ENCODE results near the gene WWOX. TPM values are rescaled to one million over a fixed set of nuclear protein-coding genes. Genes with fewer than 3 reads are reported as not detected.

Gene WWOX
- total and polyA plus RNA-seq, 2 of the 8 experiments (the other 6 are each of a cell fraction or from before 2014, with no cell fraction given): 5.4 to 16.7 TPM

- H3K23ac ChIP-seq (ENCODE audit: insufficient read length): no peak overlapping the region
- H4K8ac ChIP-seq (ENCODE audit: extremely low read depth, insufficient read depth, low read length): no peak overlapping the region
- no peaks in the 10 kb centered on the region for H3K36me3 ChIP-seq (ENCODE audit: control insufficient read depth in 2 of 4, insufficient read depth in 4 of 4, low read length in 3 of 4)
- H3K18ac ChIP-seq (ENCODE audit: extremely low read depth, low read length): no peak overlapping the region
- H3K23me2 ChIP-seq (ENCODE audit: low read depth, low read length): no peaks in the 10 kb centered on the region
- H2BK5ac ChIP-seq (ENCODE audit: low read depth, low read length): no peak overlapping the region
- ChIA-PET CTCF (ENCODE audit: partially characterized antibody) (interaction anchor here (0.6 to 2.2 kb wide), 10 partner anchors 12 to 760 kb away, joined by 3 to 8 read pairs (median 4); no protein-coding TSS in a partner anchor), POLR2A (ENCODE audit: partially characterized antibody) (no interaction called here)
- 44% methylated on average over 10 of the region's 10 CpGs; no CpG with 5 or more reads in 1 of the 2 experiments for WGBS, 2 experiments (ENCODE audit: extremely low coverage in 1 of 2, insufficient coverage in 1 of 2, insufficient read length in 1 of 2, insufficient replicate concordance in 2 of 2, low coverage in 1 of 2, low lambda C conversion rate in 2 of 2, missing lambda C conversion rate in 1 of 2)
- H3K14ac ChIP-seq (ENCODE audit: insufficient read length): no peak overlapping the region
- H3K9ac ChIP-seq (replicated peaks in 1 of 4; ENCODE audit: extremely low read depth in 1 of 4, low read depth in 3 of 4, low read length in 3 of 4): no peak overlapping the region
- no peak overlapping the region for H3K4ac ChIP-seq (replicated peaks; ENCODE audit: insufficient read length, low read depth, low read length)
- no peak overlapping the region for H4K91ac ChIP-seq (replicated peaks; ENCODE audit: insufficient read length, low read length)
- peak overlapping the region; percentile 11 to 37; a peak in 2 of 4 replicates for H3K4me2 ChIP-seq (ENCODE audit: insufficient read depth in 1 of 2, low read depth in 2 of 2, low read length in 2 of 2)
- FAIRE-seq (peak; percentile 78), DNase-seq (ENCODE audit: low read depth in 1 of 2, low spot score in 2 of 2) (no peak)
- H2AK5ac ChIP-seq (ENCODE audit: low read depth, low read length): no peak overlapping the region
- no peak overlapping the region for H2BK15ac ChIP-seq (ENCODE audit: low read length)
- no peaks in the 10 kb centered on the region for H4K20me1 ChIP-seq (replicated peaks in 1 of 2; ENCODE audit: control insufficient read depth in 1 of 2, insufficient read depth in 2 of 2, low read length in 2 of 2)
- no peak overlapping the region for H2BK12ac ChIP-seq (ENCODE audit: low read depth, low read length)
- no peak overlapping the region for H2BK20ac ChIP-seq (ENCODE audit: low read length)
- no peaks in the 10 kb centered on the region for H3K79me1 ChIP-seq (ENCODE audit: low read depth, low read length)
- peaks cover 0 to 4% (median 0%) of the 10 kb centered on the region in 4 experiments; a peak in 2 of 7 replicates for H3K4me1 ChIP-seq (replicated peaks in 1 of 4; ENCODE audit: control insufficient read depth in 3 of 4, insufficient read depth in 4 of 4, low read length in 3 of 4)
- H3K56ac ChIP-seq (replicated peaks; ENCODE audit: insufficient read length, low read depth, low read length): no peak overlapping the region
- H3K79me2 ChIP-seq (ENCODE audit: control insufficient read depth in 1 of 2, insufficient read depth in 2 of 2, low read length in 2 of 2): no peaks in the 10 kb centered on the region
- H2AFZ ChIP-seq (ENCODE audit: low read length): no peak overlapping the region
- H3K27ac ChIP-seq (ENCODE audit: low read depth, low read length): no peak overlapping the region
- 0 out of 4 replicates have a peak, but pooled peaks cover 0 to 2% of the 10 kb centered on the region in 2 experiments for H3K9me3 ChIP-seq (ENCODE audit: insufficient read depth in 2 of 2, low read depth in 1 of 2, low read length in 1 of 2)
- no peaks in the 10 kb centered on the region for H3K27me3 ChIP-seq (replicated peaks in 1 of 4; ENCODE audit: control insufficient read depth in 3 of 4, extremely low read depth in 1 of 4, insufficient read depth in 3 of 4, low read length in 3 of 4)
- H4K5ac ChIP-seq (ENCODE audit: insufficient read length, low read depth, low read length): no peak overlapping the region
- H2BK120ac ChIP-seq (replicated peaks; ENCODE audit: low read depth, low read length): no peak overlapping the region
- H3K4me3 ChIP-seq (ENCODE audit: extremely low read depth in 1 of 4, insufficient read depth in 2 of 4, low read depth in 3 of 4, low read length in 4 of 4): 0 out of 8 replicates have a peak overlapping the region, but pooled peaks of 1 of the 4 experiments have one; percentile 27
- TF ChIP-seq SIN3A (conservative IDR thresholded peaks at IDR 0.05 in 1 of 2, IDR thresholded peaks at IDR 0.05 in 1 of 2; ENCODE audit: low read depth in 1 of 2, low read length in 2 of 2) (no peak), BACH1 (IDR thresholded peaks at IDR 0.05; ENCODE audit: low read length) (no peak), SP1 (IDR thresholded peaks at IDR 0.05; ENCODE audit: low read depth, low read length) (0 out of 2 replicates have a peak, but pooled peaks have one; percentile 21), NANOG (IDR thresholded peaks at IDR 0.05; ENCODE audit: insufficient read depth, low read depth, low read length, poor library complexity, severe bottlenecking) (no peak), GABPA (IDR thresholded peaks at IDR 0.05; ENCODE audit: borderline replicate concordance, insufficient read depth, low read length) (no peak), SAP30 (IDR thresholded peaks at IDR 0.05; ENCODE audit: insufficient read depth, insufficient replicate concordance, low read length) (no peak), TAF7 (optimal IDR thresholded peaks at IDR 0.05; ENCODE audit: borderline replicate concordance, low read depth, low read length) (no peak), ZNF274 (IDR thresholded peaks at IDR 0.05; ENCODE audit: borderline replicate concordance, extremely low read depth, low read length) (no peak), TCF12 (IDR thresholded peaks at IDR 0.05; ENCODE audit: low read depth, low read length) (0 out of 2 replicates have a peak, but pooled peaks have one; percentile 31), CREB1 (IDR thresholded peaks at IDR 0.05) (no peak), NRF1 (IDR thresholded peaks at IDR 0.05; ENCODE audit: low read depth, low read length) (no peak)
Observed at GRCh38 chr16:79001156-79001967, 901.9 kb downstream of the WWOX start.

Measured in H1 (cell line).